Astrocyte of the hippocampus (primary cell): ENCODE measurements around the gene SPATS2L.

Source experiments
- DNase-seq: peaks from one replicate; pipeline ENCODE4 v3.0.0; 2011; ENCODE audit warnings: low read depth, low spot score

SPATS2L gene

GRCh38 chr2:200376513-200377354 is 70.2 kb downstream of the SPATS2L start:
- DNase-seq: no peak

GRCh38 chr2:200377355-200378336 is 71.2 kb downstream of the SPATS2L start:
- DNase-seq: no peak

- peak; percentile 87 for DNase-seq
Measured at GRCh38 chr2:200378652-200379290, 72.3 kb downstream of the SPATS2L start.

GRCh38 chr2:200379481-200380090 is 73.1 kb downstream of the SPATS2L start:
- peak; percentile 64 for DNase-seq

- DNase-seq: peak; percentile 55
Measured at GRCh38 chr2:200380091-200380561, 73.6 kb downstream of the SPATS2L start.

GRCh38 chr2:200380833-200381542 is 74.5 kb downstream of the SPATS2L start:
- peak; percentile 80 for DNase-seq

GRCh38 chr2:200382874-200383273 is 76.4 kb downstream of the SPATS2L start:
- no peak for DNase-seq

- DNase-seq: peak; percentile 58
Measured at GRCh38 chr2:200383380-200384110, 77.1 kb downstream of the SPATS2L start.

- DNase-seq: no peak
Measured at GRCh38 chr2:200385063-200385635, 78.7 kb downstream of the SPATS2L start.

- DNase-seq: no peak
Measured at GRCh38 chr2:200393191-200393590, 86.7 kb downstream of the SPATS2L start.

GRCh38 chr2:200394045-200394444 is 87.6 kb downstream of the SPATS2L start:
- no peak for DNase-seq

- peak; percentile 39 for DNase-seq
Measured at GRCh38 chr2:200396781-200397242, 90.3 kb downstream of the SPATS2L start.

- DNase-seq: peak; percentile 33
Measured at GRCh38 chr2:200397785-200398184, 91.3 kb downstream of the SPATS2L start.

GRCh38 chr2:200399046-200399445 is 92.6 kb downstream of the SPATS2L start:
- peak; percentile 25 for DNase-seq

GRCh38 chr2:200399636-200400035 is 93.1 kb downstream of the SPATS2L start:
- DNase-seq: no peak

- no peak for DNase-seq
Measured at GRCh38 chr2:200403814-200404213, 97.3 kb downstream of the SPATS2L start.

GRCh38 chr2:200404615-200405014 is 98.1 kb downstream of the SPATS2L start:
- DNase-seq: no peak

GRCh38 chr2:200405599-200406298 is 99.3 kb downstream of the SPATS2L start:
- peak; percentile 75 for DNase-seq

GRCh38 chr2:200406379-200406778 is 99.9 kb downstream of the SPATS2L start:
- DNase-seq: peak; percentile 25
